ENCODE measurements around the gene COPZ2.
A peak's percentile ranks its signal among the peaks of the same experiment; 100 is the strongest.
"Not testable (repeated sequence)": the region's sequence is repeated elsewhere in the genome, so short reads cannot be mapped to it uniquely, and the experiment has no call there.

COPZ2 gene

GRCh38 chr17:48055531-48056245 is 18.1 kb upstream of the COPZ2 start:
- DNase-seq = peak; percentile 76

- no peak for DNase-seq
Measured at GRCh38 chr17:48054238-48055185, 16.9 kb upstream of the COPZ2 start.

- no peak for DNase-seq
Measured at GRCh38 chr17:48053758-48054237, 16.2 kb upstream of the COPZ2 start.

GRCh38 chr17:48052956-48053757 is 15.6 kb upstream of the COPZ2 start:
- DNase-seq = no peak

- DNase-seq = no peak
Measured at GRCh38 chr17:48051706-48052486, 14.3 kb upstream of the COPZ2 start.

GRCh38 chr17:48051283-48051682 is 13.7 kb upstream of the COPZ2 start:
- no peak for DNase-seq

- peak; percentile 80 for DNase-seq
Measured at GRCh38 chr17:48048384-48049126, 11.0 kb upstream of the COPZ2 start.

GRCh38 chr17:48047741-48048383 is 10.3 kb upstream of the COPZ2 start, which contains the start of gene NFE2L1:
Gene NFE2L1, plus strand, starts transcription at chr17:48048359. Its CDS starts 2,760 bp downstream, at chr17:48051119.
- DNase-seq = peak; percentile 100

GRCh38 chr17:48047113-48047740 is 9.6 kb upstream of the COPZ2 start:
- DNase-seq = peak; percentile 28

GRCh38 chr17:48046296-48046695 is 8.7 kb upstream of the COPZ2 start:
- no peak for DNase-seq

GRCh38 chr17:48045316-48046001 is 7.9 kb upstream of the COPZ2 start:
- DNase-seq = no peak

GRCh38 chr17:48044851-48045250 is 7.3 kb upstream of the COPZ2 start:
- no peak for DNase-seq

GRCh38 chr17:48043176-48043575 is 5.6 kb upstream of the COPZ2 start:
- no peak for DNase-seq

- no peak for DNase-seq
Measured at GRCh38 chr17:48038687-48039086, 1.1 kb upstream of the COPZ2 start.

GRCh38 chr17:48037838-48038323 is 284 bp upstream of the COPZ2 start:
- no peak for DNase-seq

- DNase-seq = no peak
Measured at GRCh38 chr17:48036693-48037035, 933 bp downstream of the COPZ2 start.

- DNase-seq = not testable (repeated sequence)
Measured at GRCh38 chr17:48034734-48035133, 2.9 kb downstream of the COPZ2 start.

- DNase-seq = no peak
Measured at GRCh38 chr17:48031966-48032365, 5.6 kb downstream of the COPZ2 start.

GRCh38 chr17:48030531-48030930 is 7.1 kb downstream of the COPZ2 start:
- DNase-seq = no peak

GRCh38 chr17:48028736-48029135 is 8.9 kb downstream of the COPZ2 start:
- DNase-seq = no peak

Data from activated CD4-positive, alpha-beta T cell treated with anti-CD3 and anti-CD28 coated beads, Interleukin-10, Interleukin-2, amounts not matched to agents 100 ng/mL and 50 ng/mL, durations not matched to agents 16 hours and 8 hours (primary cell).